DOHH2 (cell line): ENCODE data around the gene TIMM44.

Source experiments
- H3F3A ChIP-seq: fragments of 200-600 bp; sonication (generic), shearing (Covaris generic); 2 replicates; pipeline ENCODE4 v1.6.0; 2016; ENCODE audit warnings: antibody characterized with exemption, mild to moderate bottlenecking; ENCODE audit not compliant: control insufficient read depth, insufficient read depth
- H3K27ac ChIP-seq: fragments of 200-600 bp; sonication (generic); 2 replicates; pipeline ENCODE4 v1.5.1; 2014; ENCODE audit warnings: low read depth, mild to moderate bottlenecking, low read length, moderate library complexity
- H3K27me3 ChIP-seq: fragments of 200-600 bp; sonication (generic); 2 replicates; pipeline ENCODE4 v1.6.1; 2014; ENCODE audit warnings: mild to moderate bottlenecking, low read length, mixed read lengths; ENCODE audit not compliant: control insufficient read depth
- H3K36me3 ChIP-seq: fragments of 200-600 bp; sonication (generic); 2 replicates; pipeline ENCODE4 v1.6.1; 2014; ENCODE audit warnings: mild to moderate bottlenecking, low read length, moderate library complexity, mixed read lengths; ENCODE audit not compliant: control insufficient read depth
- H3K4me1 ChIP-seq: fragments of 200-600 bp; sonication (generic); 2 replicates; pipeline ENCODE4 v1.6.1; 2014; ENCODE audit warnings: mild to moderate bottlenecking, low read length, mixed read lengths; ENCODE audit not compliant: control insufficient read depth
- H3K4me2 ChIP-seq: fragments of 200-600 bp; sonication (generic); 2 replicates; pipeline ENCODE4 v1.6.0; 2014; ENCODE audit warnings: mild to moderate bottlenecking, low read length, moderate library complexity
- H3K4me3 ChIP-seq: fragments of 200-600 bp; sonication (generic); 2 replicates; pipeline ENCODE4 v1.5.1; 2014; ENCODE audit warnings: mild to moderate bottlenecking, low read length, mixed read lengths
- H3K79me2 ChIP-seq: fragments of 200-600 bp; sonication (generic); 2 replicates; pipeline ENCODE4 v1.6.1; 2014; ENCODE audit warnings: mild to moderate bottlenecking, low read length, mixed read lengths; ENCODE audit not compliant: control insufficient read depth
- H3K9me2 ChIP-seq: fragments of 200-600 bp; sonication (generic); replicated peaks from 2 replicates; pipeline ENCODE4 v1.6.1; 2014; ENCODE audit warnings: mild to moderate bottlenecking, low read length, mixed read lengths; ENCODE audit not compliant: control insufficient read depth
- H3K9me3 ChIP-seq: fragments of 200-600 bp; sonication (generic); 2 replicates; pipeline ENCODE4 v1.6.1; 2014; ENCODE audit warnings: antibody characterized with exemption, low read length, mixed read lengths; ENCODE audit not compliant: control insufficient read depth, insufficient read depth
- H4K20me1 ChIP-seq: fragments of 200-600 bp; sonication (generic); 2 replicates; pipeline ENCODE4 v1.6.0; 2014; ENCODE audit warnings: low read depth, mild to moderate bottlenecking, antibody characterized with exemption, low read length, moderate library complexity; ENCODE audit not compliant: control insufficient read depth, insufficient read depth
- CTCF ChIP-seq: fragments of 200-600 bp; sonication (generic); IDR thresholded peaks from one replicate; pipeline ENCODE4 v1.5.1; 2014; ENCODE audit warnings: antibody characterized with exemption, mild to moderate bottlenecking, low read depth, low read length; ENCODE audit not compliant: poor library complexity, severe bottlenecking
- EZH2phosphoT487 ChIP-seq: fragments of 200-600 bp; sonication (generic); IDR thresholded peaks from 2 replicates; pipeline ENCODE4 v1.6.1; 2017; ENCODE audit warnings: borderline replicate concordance, mild to moderate bottlenecking, antibody characterized with exemption, low read length, moderate library complexity, mixed read lengths

The TIMM44 gene

GRCh38 chr19:7879836-7880235 is 63.6 kb downstream of the TIMM44 start:
- H3K4me3 ChIP-seq, result no peak overlapping the region
- no peaks in the 10 kb centered on the region for H3F3A ChIP-seq
- TF ChIP-seq CTCF (no peak), EZH2phosphoT487 (no peak)
- no peaks in the 10 kb centered on the region for H3K36me3 ChIP-seq
- H3K9me2 ChIP-seq, result no peaks in the 10 kb centered on the region
- H3K27me3 ChIP-seq, result peaks cover under 1% of the 10 kb centered on the region; the same call in 1 of the 2 replicates
- no peak overlapping the region for H3K27ac ChIP-seq
- no peaks in the 10 kb centered on the region for H4K20me1 ChIP-seq
- H3K4me1 ChIP-seq, result no peaks in the 10 kb centered on the region
- no peaks in the 10 kb centered on the region for H3K9me3 ChIP-seq
- H3K79me2 ChIP-seq, result no peaks in the 10 kb centered on the region
- H3K4me2 ChIP-seq, result no peak overlapping the region

- Histone ChIP-seq H3K4me1 (0 out of 2 replicates have a peak, but pooled peaks cover 3% of the 10 kb centered on the region), H4K20me1 (no peaks in the 10 kb centered on the region), H3K79me2 (no peaks in the 10 kb centered on the region), H3K27me3 (peaks cover 5% of the 10 kb centered on the region; the same call in 1 of the 2 replicates), H3K27ac (no peak overlapping the region), H3F3A (no peaks in the 10 kb centered on the region), H3K4me2 (no peak overlapping the region), H3K4me3 (no peak overlapping the region), H3K36me3 (no peaks in the 10 kb centered on the region), H3K9me3 (no peaks in the 10 kb centered on the region), H3K9me2 (no peaks in the 10 kb centered on the region)
- no peak for TF ChIP-seq EZH2phosphoT487
- no peak for TF ChIP-seq CTCF
These were observed 64.2 kb downstream of the TIMM44 start for GRCh38 chr19:7879111-7879807.

GRCh38 chr19:7877249-7877836 is 66.1 kb downstream of the TIMM44 start:
- Histone ChIP-seq H3K36me3 (no peaks in the 10 kb centered on the region), H3K27me3 (peaks cover 13% of the 10 kb centered on the region), H3K4me3 (no peak overlapping the region), H3K79me2 (no peaks in the 10 kb centered on the region), H3K4me2 (no peak overlapping the region), H3K27ac (no peak overlapping the region), H4K20me1 (no peaks in the 10 kb centered on the region), H3K9me3 (no peaks in the 10 kb centered on the region), H3K4me1 (peaks cover 8% of the 10 kb centered on the region), H3K9me2 (no peaks in the 10 kb centered on the region), H3F3A (no peaks in the 10 kb centered on the region)
- TF ChIP-seq CTCF (no peak), EZH2phosphoT487 (no peak)
